HCT116 (cell line): ENCODE measurements around the gene CHST3. TPM values are rescaled to one million over a fixed set of nuclear protein-coding genes. Genes with fewer than 3 reads are reported as not detected.

Source experiments
- ATAC-seq: fragments of 200-7000 bp; cut with Tn5 transposase; 2 replicates; pipeline ENCODE4 v1.9.1; 2020; ENCODE audit warnings: mild to moderate bottlenecking, moderate library complexity
- BruUV-seq: library from RNA; stranded (reverse); fragments of 400-500 nt; replicated peaks from 2 replicates; lab custom pipeline; 2021; lab: Mats Ljungman, UMichigan
- CTCF ChIA-PET: fragments of 300-600 bp; sonication (Branson Sonifier 250); formaldehyde crosslinking; loops from one replicate; lab custom pipeline; 2021; ENCODE audit warnings: antibody characterized with exemption; lab: Charles Lee
- POLR2A ChIA-PET: fragments of 300-600, 350-600 bp; sonication (Branson Sonifier 250); formaldehyde crosslinking; loops from one replicate; lab custom pipeline; 2021; ENCODE audit warnings: antibody characterized with exemption; lab: Charles Lee
- RAD21 ChIA-PET, 2 experiments: fragments of 300-600 bp; sonication (Branson Sonifier 250); formaldehyde crosslinking; loops; one replicate each; lab custom pipeline; 2023; ENCODE audit warnings: low total read pairs in 2 of 2; ENCODE audit not compliant: uncharacterized antibody in 2 of 2, unreplicated experiment in 2 of 2, low non-redundant PET in 1 of 2; lab: Charles Lee
- DNase-seq: peaks from one replicate; pipeline ENCODE4 v3.0.0-alpha.2; 2010; ENCODE audit warnings: low read depth, low spot score
- H2AFZ ChIP-seq: fragments of 200-600 bp; shearing (Covaris generic), sonication (generic); 2 replicates; pipeline ENCODE4 v1.6.1; 2017; ENCODE audit warnings: low read depth, mixed run types, mixed read lengths, antibody characterized with exemption, low read length; ENCODE audit not compliant: poor library complexity, severe bottlenecking
- H3K27ac ChIP-seq: 2 replicates; pipeline ENCODE4 v1.5.1; 2012; ENCODE audit warnings: low read depth, low read length
- H3K27me3 ChIP-seq: fragments of 200-600 bp; sonication (generic); 2 replicates; pipeline ENCODE4 v1.6.1; 2016; ENCODE audit warnings: mixed run types, low read length, mixed read lengths; ENCODE audit not compliant: insufficient read depth
- H3K36me3 ChIP-seq, 2 experiments: fragments of 200-500 bp in 1 of 2; fragments of 200-600 bp in 1 of 2; sonication (Bioruptor generic) in 1 of 2; sonication (generic) in 1 of 2; 2 replicates each; pipeline versions ENCODE4 v1.5.1 to v1.6.1; 2014 to 2016; ENCODE audit warnings: low read length in 2 of 2, inconsistent platforms in 1 of 2, mixed read lengths in 1 of 2, mixed run types in 1 of 2; ENCODE audit not compliant: insufficient read depth in 2 of 2, control insufficient read depth in 1 of 2
- H3K4me1 ChIP-seq, 2 experiments: fragments of 200-600 bp in 1 of 2; sonication (generic) in 1 of 2; 2 replicates each; pipeline versions ENCODE4 v1.5.1 to v1.6.1; 2012 to 2017; ENCODE audit warnings: low read length in 2 of 2, inconsistent platforms in 1 of 2, mild to moderate bottlenecking in 1 of 2, mixed read lengths in 1 of 2, mixed run types in 1 of 2, moderate library complexity in 1 of 2; ENCODE audit not compliant: insufficient read depth in 2 of 2, control insufficient read depth in 1 of 2
- H3K4me2 ChIP-seq: fragments of 200-600 bp; sonication (generic); 2 replicates; pipeline ENCODE4 v1.6.1; 2017; ENCODE audit warnings: mixed run types, low read length, mixed read lengths
- H3K4me3 ChIP-seq, 2 experiments: fragments of 200-600 bp in 1 of 2; sonication (generic) in 1 of 2; replicated peaks in 1 of 2; 2 replicates each; pipeline ENCODE4 v1.5.1; 2011 to 2016; ENCODE audit warnings: low read length in 2 of 2, control low read depth in 1 of 2, low read depth in 1 of 2, mild to moderate bottlenecking in 1 of 2, mixed read lengths in 1 of 2, mixed run types in 1 of 2
- H3K79me2 ChIP-seq: fragments of 200-600 bp; sonication (generic); 2 replicates; pipeline ENCODE4 v1.6.1; 2017; ENCODE audit warnings: mild to moderate bottlenecking, mixed run types, low read length, moderate library complexity, mixed read lengths; ENCODE audit not compliant: insufficient read depth
- H3K9ac ChIP-seq: fragments of 200-600 bp; sonication (generic); 2 replicates; pipeline ENCODE4 v1.6.1; 2016; ENCODE audit warnings: low read length, mixed read lengths
- H3K9me2 ChIP-seq: fragments of 200-600 bp; sonication (generic), shearing (Covaris generic); 2 replicates; pipeline ENCODE4 v1.6.1; 2017; ENCODE audit warnings: mixed run types, mild to moderate bottlenecking, moderate library complexity; ENCODE audit not compliant: insufficient read depth
- H3K9me3 ChIP-seq, 2 experiments: fragments of 200-500 bp in 1 of 2; fragments of 200-600 bp in 1 of 2; sonication (Bioruptor generic) in 1 of 2; sonication (generic) in 1 of 2; 2 replicates each; pipeline ENCODE4 v1.6.1; 2014 to 2017; ENCODE audit warnings: low read length in 2 of 2, mixed read lengths in 2 of 2, inconsistent platforms in 1 of 2, low read depth in 1 of 2, mild to moderate bottlenecking in 1 of 2, mixed run types in 1 of 2, moderate library complexity in 1 of 2; ENCODE audit not compliant: control insufficient read depth in 1 of 2, insufficient read depth in 1 of 2
- H4K20me1 ChIP-seq: fragments of 200-600 bp; sonication (generic), shearing (Covaris generic); 2 replicates; pipeline ENCODE4 v1.6.1; 2017; ENCODE audit warnings: mixed run types, mild to moderate bottlenecking, moderate library complexity; ENCODE audit not compliant: insufficient read depth
- EZH2 ChIP-seq: fragments of 200-600 bp; sonication (generic); IDR thresholded peaks from 2 replicates; pipeline ENCODE4 v1.6.1; 2017; ENCODE audit warnings: antibody characterized with exemption, mixed run types
- RAD21 ChIP-seq: IDR thresholded peaks from 2 replicates; pipeline ENCODE4 v1.6.1; 2012; ENCODE audit warnings: low read depth, mild to moderate bottlenecking
- intact Hi-C: fragments of 100-400 bp; cut with micrococcal nuclease; formaldehyde crosslinking; loops from 2 replicates; pipeline ENCODE4 v1.10.0; 2022
- total RNA-seq: library from RNA; stranded (reverse); gene quantifications from one replicate; pipeline ENCODE4 v1.2.1, GENCODE V29; 2021; ENCODE audit not compliant: unreplicated experiment
- TF ChIP-seq, protein P1 (sequence below): IDR thresholded peaks from 2 replicates; pipeline ENCODE4 v1.6.1; 2011; ENCODE audit warnings: mild to moderate bottlenecking, low read length, moderate library complexity; ENCODE audit not compliant: insufficient replicate concordance; ENCODE audit errors: extremely low read depth
- TF ChIP-seq, protein P2 (sequence below): IDR thresholded peaks from 2 replicates; pipeline ENCODE4 v1.6.1; 2012; ENCODE audit warnings: low read depth
- TF ChIP-seq, protein P3 (sequence below): IDR thresholded peaks from 2 replicates; pipeline ENCODE4 v1.6.1; 2012

CHST3 gene
- total RNA-seq, 1 experiment from 2014 or later: 10.6 TPM

DNA sequence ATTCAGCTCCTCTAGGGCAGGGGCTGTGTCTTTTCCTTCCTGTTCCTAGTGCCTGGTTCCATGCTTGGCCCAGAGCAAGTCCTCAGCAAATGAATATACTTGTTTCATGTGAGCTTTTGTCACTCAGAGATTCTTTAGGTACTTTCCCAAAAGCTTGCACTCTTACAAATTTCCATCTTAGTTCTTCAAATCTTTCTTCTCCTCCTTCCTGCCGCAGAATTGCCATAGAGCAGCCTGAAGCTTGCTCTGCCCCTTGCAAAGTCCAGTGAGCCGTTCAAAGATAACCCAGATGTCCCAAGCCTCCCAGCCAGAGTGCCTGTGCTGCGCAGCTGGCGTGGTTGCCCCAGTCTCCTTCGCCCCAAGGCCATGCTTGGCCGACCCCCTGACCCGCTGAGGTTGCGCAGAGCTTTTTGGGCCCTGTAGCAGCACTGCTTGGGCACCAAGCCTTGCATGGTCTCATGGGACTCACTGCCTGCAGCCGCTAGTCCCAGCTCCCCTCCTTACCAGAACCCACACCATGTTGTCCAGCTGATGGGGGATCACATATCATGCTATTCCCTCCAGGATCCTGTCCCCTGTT is 20.7 kb downstream of the CHST3 start:
- no peak overlapping the region for H3K9ac ChIP-seq
- DNase-seq: no peak
- H3K4me3 ChIP-seq: no peak overlapping the region
- ATAC-seq: no peak
- no peaks in the 10 kb centered on the region for H3K27me3 ChIP-seq
- TF ChIP-seq, protein P1, sequence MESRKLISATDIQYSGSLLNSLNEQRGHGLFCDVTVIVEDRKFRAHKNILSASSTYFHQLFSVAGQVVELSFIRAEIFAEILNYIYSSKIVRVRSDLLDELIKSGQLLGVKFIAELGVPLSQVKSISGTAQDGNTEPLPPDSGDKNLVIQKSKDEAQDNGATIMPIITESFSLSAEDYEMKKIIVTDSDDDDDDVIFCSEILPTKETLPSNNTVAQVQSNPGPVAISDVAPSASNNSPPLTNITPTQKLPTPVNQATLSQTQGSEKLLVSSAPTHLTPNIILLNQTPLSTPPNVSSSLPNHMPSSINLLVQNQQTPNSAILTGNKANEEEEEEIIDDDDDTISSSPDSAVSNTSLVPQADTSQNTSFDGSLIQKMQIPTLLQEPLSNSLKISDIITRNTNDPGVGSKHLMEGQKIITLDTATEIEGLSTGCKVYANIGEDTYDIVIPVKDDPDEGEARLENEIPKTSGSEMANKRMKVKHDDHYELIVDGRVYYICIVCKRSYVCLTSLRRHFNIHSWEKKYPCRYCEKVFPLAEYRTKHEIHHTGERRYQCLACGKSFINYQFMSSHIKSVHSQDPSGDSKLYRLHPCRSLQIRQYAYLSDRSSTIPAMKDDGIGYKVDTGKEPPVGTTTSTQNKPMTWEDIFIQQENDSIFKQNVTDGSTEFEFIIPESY: no peak
- TF ChIP-seq, protein P2, sequence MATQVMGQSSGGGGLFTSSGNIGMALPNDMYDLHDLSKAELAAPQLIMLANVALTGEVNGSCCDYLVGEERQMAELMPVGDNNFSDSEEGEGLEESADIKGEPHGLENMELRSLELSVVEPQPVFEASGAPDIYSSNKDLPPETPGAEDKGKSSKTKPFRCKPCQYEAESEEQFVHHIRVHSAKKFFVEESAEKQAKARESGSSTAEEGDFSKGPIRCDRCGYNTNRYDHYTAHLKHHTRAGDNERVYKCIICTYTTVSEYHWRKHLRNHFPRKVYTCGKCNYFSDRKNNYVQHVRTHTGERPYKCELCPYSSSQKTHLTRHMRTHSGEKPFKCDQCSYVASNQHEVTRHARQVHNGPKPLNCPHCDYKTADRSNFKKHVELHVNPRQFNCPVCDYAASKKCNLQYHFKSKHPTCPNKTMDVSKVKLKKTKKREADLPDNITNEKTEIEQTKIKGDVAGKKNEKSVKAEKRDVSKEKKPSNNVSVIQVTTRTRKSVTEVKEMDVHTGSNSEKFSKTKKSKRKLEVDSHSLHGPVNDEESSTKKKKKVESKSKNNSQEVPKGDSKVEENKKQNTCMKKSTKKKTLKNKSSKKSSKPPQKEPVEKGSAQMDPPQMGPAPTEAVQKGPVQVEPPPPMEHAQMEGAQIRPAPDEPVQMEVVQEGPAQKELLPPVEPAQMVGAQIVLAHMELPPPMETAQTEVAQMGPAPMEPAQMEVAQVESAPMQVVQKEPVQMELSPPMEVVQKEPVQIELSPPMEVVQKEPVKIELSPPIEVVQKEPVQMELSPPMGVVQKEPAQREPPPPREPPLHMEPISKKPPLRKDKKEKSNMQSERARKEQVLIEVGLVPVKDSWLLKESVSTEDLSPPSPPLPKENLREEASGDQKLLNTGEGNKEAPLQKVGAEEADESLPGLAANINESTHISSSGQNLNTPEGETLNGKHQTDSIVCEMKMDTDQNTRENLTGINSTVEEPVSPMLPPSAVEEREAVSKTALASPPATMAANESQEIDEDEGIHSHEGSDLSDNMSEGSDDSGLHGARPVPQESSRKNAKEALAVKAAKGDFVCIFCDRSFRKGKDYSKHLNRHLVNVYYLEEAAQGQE: no peak
- TF ChIP-seq RAD21 (no peak), EZH2 (no peak)
- TF ChIP-seq, protein P3, sequence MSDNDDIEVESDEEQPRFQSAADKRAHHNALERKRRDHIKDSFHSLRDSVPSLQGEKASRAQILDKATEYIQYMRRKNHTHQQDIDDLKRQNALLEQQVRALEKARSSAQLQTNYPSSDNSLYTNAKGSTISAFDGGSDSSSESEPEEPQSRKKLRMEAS: no peak
- ChIA-PET POLR2A (no interaction called here), CTCF (interaction anchor here (0.9 kb wide), 1 partner anchor 64 kb away, joined by 3 read pairs; no protein-coding TSS in a partner anchor), RAD21 (no interaction called here)
- intact Hi-C loops: no loop called here
- no peak overlapping the region for H3K27ac ChIP-seq
- no peaks in the 10 kb centered on the region for H4K20me1 ChIP-seq
- no peaks in the 10 kb centered on the region for H3K9me2 ChIP-seq
- BruUV-seq: no TSS peak
- H3K4me2 ChIP-seq: no peak overlapping the region
- H3K9me3 ChIP-seq: peaks cover 0 to 12% of the 10 kb centered on the region in 2 experiments; a peak in 1 of 4 replicates
- no peaks in the 10 kb centered on the region for H3K4me1 ChIP-seq
- H3K36me3 ChIP-seq: no peaks in the 10 kb centered on the region; a peak in 1 of 4 replicates
- H3K79me2 ChIP-seq: peaks cover 24% of the 10 kb centered on the region
- H2AFZ ChIP-seq: no peak overlapping the region
